AG04450 (cell line): Measurements from ENCODE around the gene FNDC3B. TPM values are rescaled to one million over a fixed set of nuclear protein-coding genes. Genes with fewer than 3 reads are reported as not detected.

Experiments
- CTCF ChIA-PET: fragments of 300-600, 350-600 bp; formaldehyde crosslinking; extraction: SDS; loops from one replicate; lab custom pipeline; 2022; ENCODE audit warnings: antibody characterized with exemption, inconsistent platforms; lab: Charles Lee
- POLR2A ChIA-PET: fragments of 350-600 bp; formaldehyde crosslinking; extraction: SDS; loops from one replicate; lab custom pipeline; 2021; ENCODE audit warnings: antibody characterized with exemption, inconsistent platforms; lab: Yijun Ruan, JAX
- DNase-seq: peaks from one replicate; pipeline ENCODE4 v3.0.0-alpha.2; 2011; ENCODE audit warnings: low read depth, low spot score
- H3K27ac ChIP-seq: one replicate; pipeline ENCODE4 v1.5.1; 2012; ENCODE audit warnings: low read depth, low read length, control low read depth
- H3K27me3 ChIP-seq: one replicate; pipeline ENCODE4 v1.6.0; 2012; ENCODE audit warnings: low read length; ENCODE audit not compliant: control insufficient read depth, insufficient read depth
- H3K4me3 ChIP-seq: 2 replicates; pipeline ENCODE4 v1.5.1; 2011; ENCODE audit warnings: mild to moderate bottlenecking, low read depth, low read length, control low read depth
- H3K9me3 ChIP-seq: 2 replicates; pipeline ENCODE4 v1.5.1; 2012; ENCODE audit warnings: low read length; ENCODE audit not compliant: control insufficient read depth, insufficient read depth
- polyA plus RNA-seq: library from polyadenylated mRNA; depleted of rRNA; stranded (reverse); fragments of >200 nt; gene quantifications from 2 replicates; pipeline ENCODE4 v1.2.3, GENCODE V29; 2011
- TF ChIP-seq, protein P1 (sequence below): IDR thresholded peaks from 2 replicates; pipeline ENCODE4 v1.5.1; 2011; ENCODE audit warnings: low read depth, low read length, control low read depth, inconsistent platforms

FNDC3B gene
- polyA plus RNA-seq, 1 experiment = 39.5 TPM

DNA sequence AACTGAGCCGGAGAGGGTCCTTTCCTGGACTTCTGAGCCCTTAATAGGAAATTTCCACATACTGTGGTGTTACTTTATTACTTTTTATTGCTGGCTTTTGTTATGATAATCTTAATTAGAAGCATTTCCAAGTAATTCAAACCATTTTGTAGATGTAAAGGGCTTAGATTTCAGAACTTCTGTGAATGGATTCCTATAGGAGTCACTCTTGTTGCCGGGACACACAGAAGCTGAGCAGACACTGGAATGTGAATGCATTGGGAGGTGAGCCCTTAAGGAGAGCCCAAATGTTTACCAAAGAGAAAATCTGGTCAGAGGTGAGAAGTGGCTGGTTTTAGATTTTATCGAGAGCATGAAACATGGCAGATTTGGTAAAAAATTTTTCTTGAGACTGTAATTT is 87.4 kb downstream of the FNDC3B start:
- no peak overlapping the region for H3K4me3 ChIP-seq
- TF ChIP-seq, protein P1, sequence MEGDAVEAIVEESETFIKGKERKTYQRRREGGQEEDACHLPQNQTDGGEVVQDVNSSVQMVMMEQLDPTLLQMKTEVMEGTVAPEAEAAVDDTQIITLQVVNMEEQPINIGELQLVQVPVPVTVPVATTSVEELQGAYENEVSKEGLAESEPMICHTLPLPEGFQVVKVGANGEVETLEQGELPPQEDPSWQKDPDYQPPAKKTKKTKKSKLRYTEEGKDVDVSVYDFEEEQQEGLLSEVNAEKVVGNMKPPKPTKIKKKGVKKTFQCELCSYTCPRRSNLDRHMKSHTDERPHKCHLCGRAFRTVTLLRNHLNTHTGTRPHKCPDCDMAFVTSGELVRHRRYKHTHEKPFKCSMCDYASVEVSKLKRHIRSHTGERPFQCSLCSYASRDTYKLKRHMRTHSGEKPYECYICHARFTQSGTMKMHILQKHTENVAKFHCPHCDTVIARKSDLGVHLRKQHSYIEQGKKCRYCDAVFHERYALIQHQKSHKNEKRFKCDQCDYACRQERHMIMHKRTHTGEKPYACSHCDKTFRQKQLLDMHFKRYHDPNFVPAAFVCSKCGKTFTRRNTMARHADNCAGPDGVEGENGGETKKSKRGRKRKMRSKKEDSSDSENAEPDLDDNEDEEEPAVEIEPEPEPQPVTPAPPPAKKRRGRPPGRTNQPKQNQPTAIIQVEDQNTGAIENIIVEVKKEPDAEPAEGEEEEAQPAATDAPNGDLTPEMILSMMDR = no peak
- no peaks in the 10 kb centered on the region for H3K27me3 ChIP-seq
- POLR2A ChIA-PET = no interaction called here
- no peak for DNase-seq
- no peaks in the 10 kb centered on the region for H3K9me3 ChIP-seq
- H3K27ac ChIP-seq = no peak overlapping the region
- CTCF ChIA-PET = interaction anchor here (0.9 kb wide), 1 partner anchor 354 kb away, joined by 4 read pairs; no protein-coding TSS in a partner anchor

DNA sequence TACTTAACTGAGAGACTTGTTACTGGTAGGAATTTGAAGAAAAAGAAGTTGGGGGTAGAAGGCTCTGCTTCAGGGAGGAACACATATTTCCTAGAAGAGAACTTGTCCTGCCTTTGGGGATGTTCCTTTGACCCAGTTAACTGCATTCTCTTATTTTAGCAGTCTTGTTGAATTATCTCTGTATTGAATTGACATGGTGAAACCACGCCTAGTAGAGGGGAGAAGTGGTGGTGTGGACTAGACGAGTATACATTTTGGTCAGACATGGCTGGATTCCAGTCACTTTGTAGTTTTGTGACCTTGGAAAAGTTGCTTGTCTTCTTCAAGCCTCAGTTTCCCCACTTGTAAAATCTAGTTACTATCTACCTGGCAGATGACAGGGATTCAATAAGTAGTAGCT is 87.8 kb downstream of the FNDC3B start:
- TF ChIP-seq, protein P1 = no peak
- ChIA-PET POLR2A (no interaction called here), CTCF (interaction anchor here (2.6 kb wide), 1 partner anchor 11 kb away, joined by 8 read pairs; no protein-coding TSS in a partner anchor)
- Histone ChIP-seq H3K9me3 (no peaks in the 10 kb centered on the region), H3K27ac (no peak overlapping the region), H3K27me3 (no peaks in the 10 kb centered on the region), H3K4me3 (no peak overlapping the region)
- DNase-seq = no peak

DNA sequence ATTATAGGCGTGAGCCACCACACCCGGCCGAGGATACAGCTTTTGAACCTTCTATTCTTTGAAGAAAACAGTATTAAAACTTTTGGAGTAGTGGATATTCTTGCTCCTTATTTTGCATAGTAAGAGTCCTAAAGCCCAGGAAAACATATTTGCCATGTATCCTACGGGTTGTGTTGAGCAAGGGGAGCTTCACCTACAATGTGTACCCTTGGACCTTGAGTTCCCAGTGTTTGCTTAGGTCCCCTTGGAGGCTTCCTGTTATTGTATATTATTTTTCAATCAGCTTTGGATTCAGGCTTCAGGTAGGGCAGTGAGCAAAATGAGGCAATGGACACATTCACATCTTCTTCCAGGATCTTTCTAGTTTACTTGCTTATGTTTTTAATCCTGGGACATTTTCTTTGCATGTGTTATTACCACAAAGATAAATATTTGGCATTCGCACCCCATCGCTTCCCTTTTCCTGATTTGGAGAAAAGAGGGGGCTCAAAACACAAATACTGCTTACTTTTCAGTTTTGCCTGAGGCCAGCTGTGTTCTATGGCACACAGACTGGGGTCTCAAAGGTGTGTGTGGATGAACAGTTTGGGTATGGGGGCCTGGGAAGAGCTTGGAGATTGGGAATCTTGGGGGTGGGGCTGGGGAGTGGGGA is 88.7 kb downstream of the FNDC3B start:
- DNase-seq = no peak
- no peaks in the 10 kb centered on the region for H3K27me3 ChIP-seq
- POLR2A ChIA-PET = no interaction called here
- H3K9me3 ChIP-seq = no peaks in the 10 kb centered on the region
- TF ChIP-seq, protein P1 = no peak
- H3K27ac ChIP-seq = no peak overlapping the region
- CTCF ChIA-PET = interaction anchor here (0.8 to 2.6 kb wide), 2 partner anchors 10 to 14 kb away, joined by 3 to 8 read pairs; no protein-coding TSS in a partner anchor
- H3K4me3 ChIP-seq = no peak overlapping the region

DNA sequence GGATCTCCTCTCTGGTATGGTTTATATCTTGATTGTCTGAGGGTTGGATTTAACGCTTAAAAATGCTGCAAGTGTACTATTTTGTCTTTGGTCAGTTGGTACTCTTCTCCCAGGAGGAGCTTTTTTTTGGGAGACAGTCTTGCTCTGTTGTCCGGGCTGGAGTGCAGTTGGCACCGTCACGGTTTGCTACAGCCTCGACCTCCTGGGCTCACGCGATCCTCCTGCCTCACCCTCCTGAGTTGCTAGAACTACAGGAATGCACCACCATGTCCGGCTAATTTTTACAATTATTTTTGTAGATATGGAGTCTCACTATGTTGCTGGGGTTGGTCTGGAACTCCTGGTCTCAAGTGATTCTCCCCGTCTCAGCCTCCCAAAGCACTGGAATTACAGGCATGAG is 89.5 kb downstream of the FNDC3B start:
- TF ChIP-seq, protein P1 = no peak
- Histone ChIP-seq H3K4me3 (no peak overlapping the region), H3K9me3 (no peaks in the 10 kb centered on the region), H3K27me3 (no peaks in the 10 kb centered on the region), H3K27ac (peak overlapping the region; percentile 49)
- no peak for DNase-seq
- ChIA-PET POLR2A (interaction anchor here (0.7 to 1.0 kb wide), 4 partner anchors 13 to 90 kb away, joined by 3 read pairs; partner anchors contain the start of gene FNDC3B), CTCF (interaction anchor here (2.6 kb wide), 1 partner anchor 10 kb away, joined by 8 read pairs; no protein-coding TSS in a partner anchor)

DNA sequence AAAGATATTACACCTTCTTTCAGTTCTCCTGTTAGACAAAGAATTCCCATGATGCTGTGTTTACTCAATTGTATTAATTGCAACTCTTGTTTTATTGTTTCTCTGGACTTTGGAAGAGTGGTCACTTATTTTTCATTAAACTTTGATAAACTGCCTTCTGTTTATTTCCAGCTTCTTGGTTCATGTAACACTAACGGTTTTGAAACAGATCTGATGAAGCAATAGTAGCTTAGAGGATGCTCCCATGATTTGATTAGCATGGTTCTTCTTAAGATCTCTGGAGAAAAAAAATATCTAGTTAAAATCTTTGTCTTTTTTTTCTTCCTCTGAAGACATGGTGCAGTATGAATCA is 90.1 kb downstream of the FNDC3B start:
- Histone ChIP-seq H3K27ac (no peak overlapping the region), H3K9me3 (no peaks in the 10 kb centered on the region), H3K4me3 (no peak overlapping the region), H3K27me3 (no peaks in the 10 kb centered on the region)
- CTCF ChIA-PET = interaction anchor here (2.6 kb wide), 1 partner anchor 9 kb away, joined by 8 read pairs; no protein-coding TSS in a partner anchor
- TF ChIP-seq, protein P1 = no peak
- no peak for DNase-seq
- POLR2A ChIA-PET = interaction anchor here (0.5 to 1.0 kb wide), 6 partner anchors 11 to 151 kb away, joined by 3 read pairs; partner anchors contain the start of gene FNDC3B
